ENCODE data around the gene DIPK1C.

DIPK1C gene

GRCh38 chr18:74451148-74451547 is 6.0 kb downstream of the DIPK1C start:
- DNase-seq, result no peak

- DNase-seq, result no peak
Measured at GRCh38 chr18:74450626-74451025, 6.5 kb downstream of the DIPK1C start.

GRCh38 chr18:74447404-74448152 is 9.5 kb downstream of the DIPK1C start:
- no peak for DNase-seq

GRCh38 chr18:74446631-74447403 is 10.3 kb downstream of the DIPK1C start:
- no peak for DNase-seq

- DNase-seq, result no peak
Measured at GRCh38 chr18:74446178-74446577, 10.9 kb downstream of the DIPK1C start.

- no peak for DNase-seq
Measured at GRCh38 chr18:74445585-74445984, 11.5 kb downstream of the DIPK1C start.

- no peak for DNase-seq
Measured at GRCh38 chr18:74444104-74444503, 13.0 kb downstream of the DIPK1C start.

- no peak for DNase-seq
Measured at GRCh38 chr18:74440808-74441427, 16.2 kb downstream of the DIPK1C start.

GRCh38 chr18:74438091-74438490 is 19.0 kb downstream of the DIPK1C start:
- DNase-seq, result no peak

GRCh38 chr18:74436158-74436769 is 20.8 kb downstream of the DIPK1C start:
- DNase-seq, result no peak

- no peak for DNase-seq
Measured at GRCh38 chr18:74435740-74436139, 21.4 kb downstream of the DIPK1C start.

GRCh38 chr18:74434466-74434865 is 22.6 kb downstream of the DIPK1C start:
- DNase-seq, result no peak

- DNase-seq, result no peak
Measured at GRCh38 chr18:74430806-74431571, 26.1 kb downstream of the DIPK1C start.

GRCh38 chr18:74430231-74430630 is 26.9 kb downstream of the DIPK1C start:
- DNase-seq, result no peak

- DNase-seq, result no peak
Measured at GRCh38 chr18:74429096-74429495, 28.0 kb downstream of the DIPK1C start.

GRCh38 chr18:74427442-74428112 is 29.5 kb downstream of the DIPK1C start:
- DNase-seq, result no peak

- DNase-seq, result no peak
Measured at GRCh38 chr18:74425876-74426275, 31.2 kb downstream of the DIPK1C start.

- DNase-seq, result no peak
Measured at GRCh38 chr18:74425161-74425560, 31.9 kb downstream of the DIPK1C start.

- DNase-seq, result no peak
Measured at GRCh38 chr18:74422541-74422940, 34.6 kb downstream of the DIPK1C start.

GRCh38 chr18:74420926-74421325 is 36.2 kb downstream of the DIPK1C start:
- no peak for DNase-seq

GRCh38 chr18:74420481-74420880 is 36.6 kb downstream of the DIPK1C start:
- no peak for DNase-seq

- DNase-seq, result no peak
Measured at GRCh38 chr18:74419761-74420160, 37.3 kb downstream of the DIPK1C start.
